SW 1271 (cell line): ENCODE data around the gene TRIM2.

Source experiments
- DNase-seq, 2 experiments: peaks; one replicate each; lab custom pipeline; 2025; lab: John Stamatoyannopoulos, UW

Gene TRIM2

DNA sequence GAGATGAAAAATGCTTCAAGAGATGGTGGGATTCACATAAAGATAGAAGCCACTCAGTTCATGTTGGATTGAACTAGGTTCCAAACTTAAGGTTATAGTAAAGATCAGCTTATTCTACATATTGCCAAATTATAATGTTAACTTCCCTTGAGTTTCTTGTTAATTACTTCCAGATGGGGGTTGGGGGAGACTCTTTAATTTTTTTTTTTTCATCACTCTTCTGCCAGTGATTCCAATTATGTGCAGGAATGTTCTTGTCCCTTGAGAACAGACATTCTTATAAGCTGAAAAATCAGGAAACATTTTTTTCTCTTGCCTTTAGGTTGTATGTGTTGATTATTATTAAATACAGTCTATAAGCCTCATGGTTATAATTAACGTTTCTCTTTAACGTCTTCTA lies 170.2 kb downstream of the TRIM2 start:
- no peak for DNase-seq

DNA sequence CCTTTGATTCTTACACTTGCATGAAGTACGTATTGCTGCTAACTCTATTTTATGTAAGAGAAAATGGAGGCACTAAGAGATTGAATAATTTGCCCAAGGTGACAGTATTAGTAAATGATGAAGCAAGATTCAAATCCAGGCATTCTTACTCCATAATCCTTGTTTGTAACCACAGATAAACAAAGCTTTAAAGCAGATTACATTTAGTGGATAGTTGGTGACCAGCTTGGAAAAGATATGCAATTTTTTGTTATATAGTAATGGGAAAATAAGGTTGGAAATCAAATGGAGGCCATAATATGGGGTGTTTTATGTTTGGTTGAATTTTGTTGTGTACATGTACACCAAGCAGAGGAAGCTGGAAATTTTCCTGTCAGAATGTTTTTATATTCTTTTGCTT lies 171.1 kb downstream of the TRIM2 start:
- no peak for DNase-seq

DNA sequence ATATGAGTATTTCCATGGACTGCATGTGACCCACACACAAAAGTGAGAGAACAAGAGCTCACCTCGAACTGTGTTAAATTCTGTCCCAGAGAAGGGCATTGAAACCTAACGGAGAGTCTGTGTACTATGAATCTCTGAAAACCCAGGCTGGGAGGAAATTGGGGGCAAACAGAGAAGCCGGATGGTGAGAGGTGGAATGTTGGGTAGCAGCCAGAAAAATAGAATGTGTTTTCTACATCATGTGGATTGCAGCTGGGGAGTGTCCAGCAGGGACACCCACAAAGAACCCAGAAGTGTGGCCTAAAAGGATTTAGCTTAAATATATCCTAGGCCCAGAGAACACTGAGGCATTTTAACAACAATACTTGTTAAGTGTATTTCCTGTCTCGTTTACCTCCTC lies 178.9 kb downstream of the TRIM2 start:
- DNase-seq = no peak

DNA sequence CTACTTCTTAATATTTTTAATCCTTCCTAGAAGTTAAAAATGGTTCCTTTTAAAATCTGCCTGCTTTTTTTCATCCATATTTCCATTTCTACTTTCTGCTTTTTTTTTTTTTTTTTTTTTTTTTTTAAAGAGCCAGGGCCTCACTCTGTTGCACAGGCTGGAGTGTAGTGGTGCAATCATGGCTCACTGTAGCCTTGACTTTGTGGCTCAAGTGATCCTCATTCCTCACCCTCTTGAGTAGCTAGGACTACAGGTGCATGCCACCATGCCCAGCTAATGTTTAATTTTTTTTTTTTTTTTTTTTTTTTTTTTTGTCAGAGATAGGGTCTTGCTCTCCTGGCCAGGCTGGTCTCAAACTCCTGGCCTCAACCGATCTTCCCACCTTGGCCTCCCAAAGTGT lies 179.9 kb downstream of the TRIM2 start:
- DNase-seq = no peak

DNA sequence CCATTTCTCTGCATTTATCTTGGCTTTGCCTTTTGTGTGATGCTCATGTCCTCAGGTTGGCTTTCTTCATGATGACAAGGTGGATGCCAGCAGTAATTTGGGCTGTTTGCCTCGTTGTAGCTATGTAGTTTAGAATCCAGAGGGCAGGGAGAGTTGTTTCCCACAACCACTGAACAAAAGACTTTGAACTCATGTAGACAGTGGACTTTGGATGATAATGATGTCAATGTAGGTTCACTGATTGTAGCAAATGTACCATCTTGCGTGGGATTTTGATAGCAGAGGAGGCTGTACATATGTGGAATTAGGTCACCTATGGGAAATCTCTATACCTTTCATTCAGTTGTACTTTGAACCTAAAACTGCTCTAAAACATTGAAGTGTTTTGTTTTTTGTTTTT lies 181.5 kb downstream of the TRIM2 start:
- no peak for DNase-seq

DNA sequence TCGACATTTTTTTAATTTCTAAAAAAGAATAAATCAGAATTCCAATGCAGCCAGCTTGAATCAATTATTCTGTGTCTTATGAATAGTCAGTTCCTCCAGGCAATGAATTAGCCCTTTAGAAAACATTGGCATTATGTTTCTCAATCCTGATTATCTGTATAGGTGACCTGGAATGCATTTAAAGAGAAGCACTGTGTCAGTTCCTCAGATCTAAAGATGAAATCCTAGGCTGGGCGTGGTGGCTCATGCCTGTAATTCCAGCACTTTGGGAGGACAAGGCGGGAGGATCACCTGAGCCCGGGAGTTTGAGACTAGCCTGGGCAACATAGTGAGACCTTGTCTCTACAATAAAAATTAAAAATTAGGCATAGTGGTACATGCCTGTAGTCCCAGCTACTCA lies 183.7 kb downstream of the TRIM2 start:
- no peak for DNase-seq
